ENCODE results near the gene CLRN2.
"Not testable (repeated sequence)": the region's sequence is repeated elsewhere in the genome, so short reads cannot be mapped to it uniquely, and the experiment has no call there.

The CLRN2 gene

GRCh38 chr4:17545374-17546140 is 30.6 kb downstream of the CLRN2 start:
- no peak for DNase-seq (ENCODE audit: low read depth)

- DNase-seq (ENCODE audit: low read depth) = no peak
Measured at GRCh38 chr4:17546222-17546621, 31.3 kb downstream of the CLRN2 start.

- no peak for DNase-seq (ENCODE audit: low read depth)
Measured at GRCh38 chr4:17546678-17547077, 31.7 kb downstream of the CLRN2 start.

- no peak for DNase-seq (ENCODE audit: low read depth)
Measured at GRCh38 chr4:17550549-17550948, 35.6 kb downstream of the CLRN2 start.

DNA sequence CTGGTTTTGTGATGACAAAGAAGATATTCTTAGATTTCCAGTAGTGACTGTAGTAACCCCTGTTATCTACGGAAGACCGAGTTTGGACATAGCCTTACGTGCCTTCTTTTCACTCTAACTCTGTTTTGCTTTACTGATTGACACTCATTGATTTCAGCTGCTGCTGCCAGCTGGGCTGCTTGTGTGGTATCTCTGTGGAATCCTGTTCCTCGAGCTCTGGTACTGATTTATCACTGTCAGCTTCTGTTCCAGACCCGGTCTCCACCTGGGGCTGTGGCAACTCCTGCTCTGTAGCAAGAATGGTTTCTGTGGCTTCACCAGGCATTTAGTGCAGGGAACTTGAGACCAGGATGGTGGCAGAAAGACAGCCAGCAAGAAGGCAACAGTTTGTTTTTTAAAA is 37.5 kb downstream of the CLRN2 start:
- DNase-seq (ENCODE audit: low read depth) = no peak

DNA sequence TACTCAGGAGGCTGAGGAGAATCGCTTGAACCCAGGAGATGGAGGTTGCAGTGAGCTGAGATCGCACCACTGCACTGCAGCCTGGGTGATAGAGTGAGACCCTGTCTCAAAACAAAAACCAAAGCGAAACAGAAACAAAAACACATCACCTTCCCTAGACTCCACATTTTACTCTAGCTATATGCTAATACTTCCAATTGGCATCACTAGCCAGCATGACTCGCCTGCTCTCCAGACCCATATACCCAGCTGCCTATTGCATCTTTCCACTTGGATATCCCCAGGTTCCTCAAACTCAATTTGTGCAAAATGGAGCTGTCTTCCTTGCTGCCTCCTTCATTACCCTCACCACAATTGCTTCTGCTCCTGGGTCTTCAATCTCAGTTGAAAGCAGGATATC is 39.6 kb downstream of the CLRN2 start:
- DNase-seq (ENCODE audit: low read depth) = no peak

DNA sequence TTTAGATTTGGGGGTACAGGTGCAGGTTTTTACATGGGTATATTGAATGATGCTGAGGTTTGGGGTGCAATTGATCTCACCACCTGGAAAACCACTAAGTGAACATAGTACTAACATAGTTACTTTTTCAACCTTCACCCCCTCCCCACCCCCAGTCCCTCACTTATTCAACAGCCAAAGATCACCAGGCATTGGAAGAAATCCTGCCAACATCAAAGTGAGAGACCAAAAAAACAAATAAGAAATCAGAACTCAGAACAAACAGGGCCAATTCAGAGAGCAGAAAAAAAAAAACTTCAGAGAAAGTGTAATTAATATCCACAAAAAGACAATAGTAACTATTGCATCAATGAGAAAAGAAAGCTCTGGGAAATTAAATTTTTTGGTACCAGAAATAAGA is 41.5 kb downstream of the CLRN2 start:
- no peak for DNase-seq (ENCODE audit: low read depth)

GRCh38 chr4:17557880-17558279 is 42.9 kb downstream of the CLRN2 start:
- no peak for DNase-seq (ENCODE audit: low read depth)

DNA sequence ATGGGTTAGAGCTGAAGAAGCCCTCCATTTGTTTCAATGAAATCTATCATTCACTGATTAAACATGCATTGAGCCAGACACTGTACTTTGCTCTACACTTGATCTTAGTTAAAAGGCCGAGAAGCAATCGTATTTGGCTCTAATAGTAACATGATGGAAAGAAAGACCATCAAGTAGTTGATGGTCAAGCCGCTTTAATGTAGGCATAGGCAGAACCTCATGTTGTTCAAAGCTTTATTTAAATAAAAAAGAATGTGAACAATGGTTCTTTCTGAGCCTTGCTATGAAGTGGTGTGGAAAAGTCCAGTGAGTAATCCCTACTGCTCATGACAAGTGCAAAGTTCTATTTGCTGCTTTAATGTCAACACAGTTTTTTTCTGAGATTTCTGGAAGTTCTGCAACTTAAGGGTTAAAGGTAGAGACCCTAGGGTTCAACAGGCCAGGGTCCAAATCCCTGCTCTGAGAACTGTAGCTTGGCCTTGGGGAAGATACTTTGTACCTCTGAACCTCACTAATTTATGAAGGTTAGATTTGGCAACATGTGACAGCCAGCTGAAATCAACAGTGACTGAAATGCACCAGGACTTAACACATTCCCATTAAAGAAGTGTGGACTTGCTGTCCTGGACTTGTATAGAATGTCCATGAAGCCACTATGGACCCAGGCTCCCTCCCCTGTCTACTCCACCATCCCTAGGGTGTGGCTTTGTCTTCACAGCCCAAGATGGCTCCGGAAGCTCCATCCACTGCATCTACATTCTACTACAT is 44.2 kb downstream of the CLRN2 start:
- no peak for DNase-seq (ENCODE audit: low read depth)

DNA sequence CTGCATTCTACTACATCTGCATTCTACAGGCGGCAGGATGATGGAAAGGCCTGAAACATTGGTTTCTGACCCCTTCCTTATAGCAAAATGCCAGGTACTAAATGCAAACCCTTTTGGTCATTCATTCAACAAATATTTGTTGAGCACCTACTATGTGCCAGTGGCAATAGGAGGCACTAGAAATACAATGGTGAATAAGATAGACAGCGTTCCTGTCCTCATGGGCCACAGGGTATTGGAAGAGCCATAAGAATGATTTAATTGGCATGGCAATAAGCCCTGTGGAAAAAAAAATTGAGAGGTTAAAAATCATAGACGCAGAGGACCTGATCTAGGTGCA is 44.7 kb downstream of the CLRN2 start:
- no peak for DNase-seq (ENCODE audit: low read depth)

DNA sequence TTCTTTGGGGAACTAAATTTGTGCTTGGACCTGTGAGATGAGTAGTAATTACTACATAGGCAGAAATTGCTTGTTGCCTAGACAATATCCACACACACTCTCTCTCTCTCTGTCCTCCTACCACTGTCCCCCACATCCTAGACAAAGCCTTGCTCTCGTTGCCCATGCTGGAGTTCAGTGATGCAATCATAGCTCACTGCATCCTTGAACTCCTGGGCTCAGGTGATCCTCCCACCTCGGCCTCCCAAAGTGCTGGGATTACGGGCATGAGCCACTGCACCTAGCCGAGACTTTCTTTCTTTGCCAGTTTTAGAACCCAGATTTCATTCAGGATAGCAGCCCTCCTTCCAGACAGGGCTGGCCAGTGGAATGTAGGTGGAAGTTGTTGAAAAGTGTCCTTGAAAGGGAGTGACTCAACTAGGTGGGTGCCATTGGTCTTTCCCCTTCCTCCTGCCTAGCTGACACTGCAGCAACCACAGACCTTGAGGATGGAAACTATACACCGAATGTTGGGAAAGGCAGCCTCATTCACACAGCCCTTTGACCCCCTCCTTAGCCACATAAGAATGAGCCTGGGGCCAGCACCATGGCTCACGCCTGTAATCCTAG is 45.2 kb downstream of the CLRN2 start:
- DNase-seq (ENCODE audit: low read depth) = no peak

GRCh38 chr4:17561195-17561909 is 46.4 kb downstream of the CLRN2 start:
- DNase-seq (ENCODE audit: low read depth) = peak; percentile 77

GRCh38 chr4:17562157-17562556 is 47.2 kb downstream of the CLRN2 start:
- DNase-seq (ENCODE audit: low read depth) = no peak

GRCh38 chr4:17565846-17566245 is 50.9 kb downstream of the CLRN2 start:
- DNase-seq (ENCODE audit: low read depth) = no peak

DNA sequence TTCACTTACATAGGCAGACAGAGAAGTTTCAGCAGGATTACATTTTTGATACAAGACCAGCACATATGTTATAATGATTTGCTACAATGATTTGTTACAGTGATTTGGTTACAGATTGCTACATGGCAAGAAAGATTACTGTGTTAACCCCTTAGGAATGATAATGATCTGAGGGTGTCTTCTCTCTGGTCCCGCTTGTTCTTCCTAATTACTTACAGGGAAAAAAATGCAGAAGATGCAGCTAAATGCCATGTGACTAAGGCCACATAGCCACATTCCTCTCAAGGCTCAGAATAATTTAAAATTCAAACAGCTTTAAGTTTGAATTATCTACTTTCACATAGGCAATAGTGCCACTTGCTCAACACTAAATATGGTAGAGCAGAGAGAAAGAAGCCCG is 52.3 kb downstream of the CLRN2 start:
- no peak for DNase-seq (ENCODE audit: low read depth)

GRCh38 chr4:17574206-17574605 is 59.2 kb downstream of the CLRN2 start:
- DNase-seq (ENCODE audit: low read depth) = no peak

GRCh38 chr4:17575177-17575576 is 60.2 kb downstream of the CLRN2 start:
- DNase-seq (ENCODE audit: low read depth) = not testable (repeated sequence)

All from GM04504 (cell line).